Keratinocyte (primary cell): ENCODE data around the gene C18orf32. TPM values are rescaled to one million over a fixed set of nuclear protein-coding genes. Genes with fewer than 3 reads are reported as not detected.
"Not testable (repeated sequence)": the region's sequence is repeated elsewhere in the genome, so short reads cannot be mapped to it uniquely, and the experiment has no call there.

Experiments
- DNase-seq: peaks from one replicate; pipeline ENCODE4 v3.0.0-alpha.2; 2011; ENCODE audit warnings: low read depth, missing footprints, low spot score
- FAIRE-seq: peaks from 2 replicates; lab custom pipeline; 2011; peaks lifted over from hg19 to GRCh38; lab: Jason Lieb, UNC
- H2AFZ ChIP-seq: 2 replicates; pipeline ENCODE4 v1.6.0; 2012; ENCODE audit warnings: low read length, control low read depth, inconsistent platforms; ENCODE audit not compliant: control insufficient read depth
- H3K27ac ChIP-seq: 2 replicates; pipeline ENCODE4 v1.5.1; 2011; ENCODE audit warnings: low read length; ENCODE audit not compliant: control insufficient read depth, insufficient read depth
- H3K27me3 ChIP-seq: 3 replicates; pipeline ENCODE4 v1.6.0; 2011; ENCODE audit warnings: low read length; ENCODE audit not compliant: control insufficient read depth, insufficient read depth; ENCODE audit errors: extremely low read depth
- H3K36me3 ChIP-seq, 2 experiments: 2 replicates in 1 of 2; 3 replicates in 1 of 2; pipeline ENCODE4 v1.5.1; 2011; ENCODE audit warnings: low read length in 2 of 2, mild to moderate bottlenecking in 1 of 2; ENCODE audit not compliant: control insufficient read depth in 2 of 2, insufficient read depth in 2 of 2; ENCODE audit errors: extremely low read depth in 1 of 2
- H3K4me1 ChIP-seq: 3 replicates; pipeline ENCODE4 v1.5.1; 2011; ENCODE audit warnings: low read length; ENCODE audit not compliant: control insufficient read depth, insufficient read depth; ENCODE audit errors: extremely low read depth
- H3K4me2 ChIP-seq: 3 replicates; pipeline ENCODE4 v1.6.0; 2011; ENCODE audit warnings: low read depth, low read length; ENCODE audit not compliant: control insufficient read depth, insufficient read depth; ENCODE audit errors: extremely low read depth
- H3K4me3 ChIP-seq, 3 experiments: fragments of 200-600 bp in 1 of 3; sonication (generic) in 1 of 3; 2 replicates in 2 of 3; 3 replicates in 1 of 3; pipeline ENCODE4 v1.5.1; 2011 to 2016; ENCODE audit warnings: low read length in 3 of 3, mild to moderate bottlenecking in 3 of 3, control low read depth in 2 of 3, inconsistent platforms in 1 of 3, low read depth in 1 of 3, mixed read lengths in 1 of 3, mixed run types in 1 of 3, moderate library complexity in 1 of 3; ENCODE audit not compliant: control insufficient read depth in 2 of 3, insufficient read depth in 2 of 3; ENCODE audit errors: extremely low read depth in 1 of 3
- H3K79me2 ChIP-seq: 2 replicates; pipeline ENCODE4 v1.6.0; 2012; ENCODE audit warnings: low read length; ENCODE audit not compliant: control insufficient read depth, insufficient read depth
- H3K9ac ChIP-seq: 3 replicates; pipeline ENCODE4 v1.6.0; 2011; ENCODE audit warnings: low read length; ENCODE audit not compliant: control insufficient read depth, insufficient read depth; ENCODE audit errors: extremely low read depth
- H3K9me1 ChIP-seq: 3 replicates; pipeline ENCODE4 v1.6.0; 2011; ENCODE audit warnings: low read length; ENCODE audit not compliant: control insufficient read depth, insufficient read depth; ENCODE audit errors: extremely low read depth
- H3K9me3 ChIP-seq: 2 replicates; pipeline ENCODE4 v1.5.1; 2012; ENCODE audit warnings: low read depth, low read length; ENCODE audit not compliant: control insufficient read depth
- H4K20me1 ChIP-seq: 3 replicates; pipeline ENCODE4 v1.6.0; 2011; ENCODE audit warnings: low read length; ENCODE audit not compliant: control insufficient read depth, insufficient read depth; ENCODE audit errors: extremely low read depth
- CTCF ChIP-seq, 3 experiments: IDR thresholded peaks in 1 of 3; conservative IDR thresholded peaks in 1 of 3; optimal IDR thresholded peaks in 1 of 3; 2 replicates in 2 of 3; 3 replicates in 1 of 3; pipeline versions ENCODE3 to v1.5.1; 2011; ENCODE audit warnings: low read length in 3 of 3, mild to moderate bottlenecking in 3 of 3, moderate library complexity in 2 of 3, control low read depth in 1 of 3, inconsistent platforms in 1 of 3; ENCODE audit not compliant: insufficient read depth in 2 of 3; ENCODE audit errors: extremely low read depth in 1 of 3
- EZH2 ChIP-seq: IDR thresholded peaks from one replicate; pipeline ENCODE4 v1.6.1; 2012; ENCODE audit warnings: inconsistent platforms, mild to moderate bottlenecking, low read length, moderate library complexity
- dilution Hi-C: fragments of 300-500 bp; cut with MboI; formaldehyde crosslinking; loops from one replicate; pipeline ENCODE4 v1.7.0; 2020; ENCODE audit warnings: low sequenced_read_pairs; ENCODE audit not compliant: extremely low pct_ligation_motif_present
- polyA plus RNA-seq, 5 experiments: library from polyadenylated mRNA; depleted of rRNA in 3 of 5; stranded (reverse) in 3 of 5; stranded (forward) in 1 of 5; unstranded in 1 of 5; fragments of >200 nt; gene quantifications; 1 replicate in 1 of 5; 2 replicates in 3 of 5; 3 replicates in 1 of 5; pipeline versions ENCODE4 v1.2.1 to v1.2.3, GENCODE V29; 2011 to 2012; ENCODE audit warnings: missing spikeins in 2 of 5, low read depth in 1 of 5, low replicate concordance in 1 of 5

The C18orf32 gene
- polyA plus RNA-seq, 1 donor (not counting 4 experiments of a cell fraction or from before 2014, with no cell fraction given) = 35.7 TPM

GRCh38 chr18:49456794-49457193 lies 30.2 kb downstream of the C18orf32 start:
- no peaks in the 10 kb centered on the region for H3K36me3 ChIP-seq
- no peak for DNase-seq
- H3K27ac ChIP-seq = no peak overlapping the region
- H2AFZ ChIP-seq = no peak overlapping the region
- H3K9me1 ChIP-seq = no peaks in the 10 kb centered on the region
- no peak for FAIRE-seq
- no peak overlapping the region for H3K4me2 ChIP-seq
- dilution Hi-C loops = no loop called here
- TF ChIP-seq CTCF (optimal IDR thresholded peaks at IDR 0.05 in 1 of 3, IDR thresholded peaks at IDR 0.05 in 1 of 3, conservative IDR thresholded peaks at IDR 0.05 in 1 of 3; ENCODE audit: extremely low read depth in 1 of 3, insufficient read depth in 2 of 3, low read length in 3 of 3) (no peak), EZH2 (no peak)
- no peaks in the 10 kb centered on the region for H3K27me3 ChIP-seq
- H3K4me1 ChIP-seq = peaks cover 9% of the 10 kb centered on the region
- H4K20me1 ChIP-seq = no peaks in the 10 kb centered on the region
- H3K79me2 ChIP-seq = peaks cover 42% of the 10 kb centered on the region
- no peak overlapping the region for H3K4me3 ChIP-seq
- no peaks in the 10 kb centered on the region for H3K9me3 ChIP-seq
- no peak overlapping the region for H3K9ac ChIP-seq

- H3K4me3 ChIP-seq, H3K9me1 ChIP-seq, DNase-seq, H3K4me1 ChIP-seq, H3K4me2 ChIP-seq, FAIRE-seq, H2AFZ ChIP-seq, H3K27me3 ChIP-seq, H3K27ac ChIP-seq, H3K36me3 ChIP-seq, dilution Hi-C loops, H3K9ac ChIP-seq, H3K9me3 ChIP-seq, H4K20me1 ChIP-seq: not testable (repeated sequence)
- peaks cover 27% of the 10 kb centered on the region for H3K79me2 ChIP-seq
Observed at GRCh38 chr18:49452534-49452933, 34.5 kb downstream of the C18orf32 start.
